ENCODE data around the gene PPP1R7. TPM values are rescaled to one million over a fixed set of nuclear protein-coding genes. Genes with fewer than 3 reads are reported as not detected.

PPP1R7 gene
- total and polyA plus RNA-seq, 9 of the 15 experiments (the other 6 are each of a cell fraction or from before 2014, with no cell fraction given) = 37.5 to 75.0 (median 50.5) TPM

GRCh38 chr2:241102239-241102803 lies 47.9 kb upstream of the PPP1R7 start, which contains the start of gene MTERF4 (continued):
- peak; percentile 96 for TF ChIP-seq ZEB2 (IDR thresholded peaks at IDR 0.05)
- TF ChIP-seq MCM5 (IDR thresholded peaks at IDR 0.05; ENCODE audit: low read depth) = no peak
- TF ChIP-seq SAFB (IDR thresholded peaks at IDR 0.05; ENCODE audit: borderline replicate concordance, low read depth, low read length) = peak; percentile 52; the same call in 1 of the 2 replicates
- TF ChIP-seq PHF20 (IDR thresholded peaks at IDR 0.05; ENCODE audit: partially characterized antibody) = peak; percentile 97
- TF ChIP-seq AFF4 (CRISPR knock-in tag; IDR thresholded peaks at IDR 0.05) = 0 out of 2 replicates have a peak, but pooled peaks have one; percentile 29
- no peak for TF ChIP-seq ZNF79 (CRISPR knock-in tag; IDR thresholded peaks at IDR 0.05; ENCODE audit: low read depth)
- no peak for TF ChIP-seq SMC3 (conservative IDR thresholded peaks at IDR 0.05; ENCODE audit: insufficient read depth, low read depth, low read length)
- TF ChIP-seq GMEB1 (CRISPR knock-in tag; IDR thresholded peaks at IDR 0.05) = peak; percentile 77
- no peak for TF ChIP-seq ZNF277 (CRISPR knock-in tag; IDR thresholded peaks at IDR 0.05; ENCODE audit: borderline replicate concordance)
- TF ChIP-seq MAFK (IDR thresholded peaks at IDR 0.05; ENCODE audit: low read length) = no peak
- peak; percentile 89 for TF ChIP-seq DIDO1 (tag; IDR thresholded peaks at IDR 0.05; ENCODE audit: low read depth)
- TF ChIP-seq ZBTB49 (CRISPR knock-in tag; IDR thresholded peaks at IDR 0.05; ENCODE audit: borderline replicate concordance) = no peak
- TF ChIP-seq JUN (IDR thresholded peaks at IDR 0.05; ENCODE audit: borderline replicate concordance, low read depth, low read length) = peak; percentile 41; the same call in 1 of the 2 replicates
- no peak for TF ChIP-seq JUN (CRISPR knock-in tag; IDR thresholded peaks at IDR 0.05; ENCODE audit: borderline replicate concordance)
- TF ChIP-seq PHF21A (IDR thresholded peaks at IDR 0.05; ENCODE audit: borderline replicate concordance, low read depth) = peak; percentile 56; the same call in 1 of the 2 replicates
- TF ChIP-seq LEF1 (IDR thresholded peaks at IDR 0.05) = no peak
- 0 out of 2 replicates have a peak, but pooled peaks have one; percentile 33 for TF ChIP-seq CREB3L1 (IDR thresholded peaks at IDR 0.05; ENCODE audit: borderline replicate concordance, low read depth)
- no peak for TF ChIP-seq MECOM (CRISPR knock-in tag; IDR thresholded peaks at IDR 0.05)
- peak; percentile 80 for TF ChIP-seq POLR2A (conservative IDR thresholded peaks at IDR 0.05)

Measured in K562 (cell line).